H1 (cell line): Measurements from ENCODE around the gene HRH4. TPM values are rescaled to one million over a fixed set of nuclear protein-coding genes. Genes with fewer than 3 reads are reported as not detected.

Source experiments
- EP300 ChIP-seq, 2 experiments: IDR thresholded peaks; 1 replicate in 1 of 2; 2 replicates in 1 of 2; pipeline ENCODE4 v1.6.1; 2011 to 2012; ENCODE audit warnings: low read depth in 2 of 2, low read length in 2 of 2, mild to moderate bottlenecking in 2 of 2, borderline replicate concordance in 1 of 2, inconsistent platforms in 1 of 2, moderate library complexity in 1 of 2
- KDM4A ChIP-seq: IDR thresholded peaks from one replicate; pipeline ENCODE4 v1.7.1; 2012; ENCODE audit warnings: low read depth, mild to moderate bottlenecking, moderate library complexity, low read length, inconsistent platforms; ENCODE audit not compliant: severe bottlenecking
- polyA plus RNA-seq, 7 experiments: library from polyadenylated mRNA; depleted of rRNA in 3 of 7; stranded (reverse) in 5 of 7; unstranded in 2 of 7; fragments of >200 nt in 5 of 7; fragments of 200-250 nt in 2 of 7; gene quantifications; 1 replicate in 5 of 7; 2 replicates in 1 of 7; 4 replicates in 1 of 7; pipeline versions ENCODE4 v1.2.1 to v1.2.3, GENCODE V29; 2011 to 2013; ENCODE audit warnings: missing spikeins in 2 of 7, mixed read lengths in 2 of 7
- total RNA-seq: library from RNA; stranded (reverse); fragmentation: NEBNext Ultra II Directional; extraction: Animal tissue kit (Norgen Biotek cat#: 25700); gene quantifications from 2 replicates; pipeline ENCODE4 v1.2.1, GENCODE V29; 2021
- TF ChIP-seq, protein P1 (sequence below): IDR thresholded peaks from 2 replicates; pipeline ENCODE4 v1.6.1; 2012; ENCODE audit warnings: inconsistent platforms

Gene HRH4
- total and polyA plus RNA-seq, 2 of the 8 experiments (the other 6 are each of a cell fraction or from before 2014, with no cell fraction given), result 0.03 TPM; not detected in 1

DNA sequence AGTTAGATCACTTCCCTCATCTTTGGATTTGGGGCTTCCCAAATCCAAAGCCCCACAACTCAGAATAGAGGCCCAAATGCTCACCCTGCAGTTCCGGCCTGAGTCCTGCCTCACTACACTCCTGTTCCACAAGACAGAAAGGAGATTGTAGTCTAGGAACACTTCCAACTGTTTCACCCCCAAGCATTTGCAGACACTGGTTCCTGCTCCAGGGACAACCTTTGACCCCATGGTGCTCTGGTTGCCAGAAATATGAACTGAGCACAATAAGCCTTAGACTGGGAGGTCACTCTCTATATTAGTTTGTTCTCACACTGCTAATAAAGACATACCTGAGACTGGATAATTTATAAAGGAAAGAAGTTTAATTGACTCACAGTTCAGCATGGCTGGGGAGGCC lies 49.0 kb downstream of the HRH4 start (continued):
- TF ChIP-seq, protein P1, sequence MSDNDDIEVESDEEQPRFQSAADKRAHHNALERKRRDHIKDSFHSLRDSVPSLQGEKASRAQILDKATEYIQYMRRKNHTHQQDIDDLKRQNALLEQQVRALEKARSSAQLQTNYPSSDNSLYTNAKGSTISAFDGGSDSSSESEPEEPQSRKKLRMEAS, result no peak
- TF ChIP-seq KDM4A (no peak), EP300 (IDR thresholded peaks at IDR 0.05; ENCODE audit: borderline replicate concordance in 1 of 2, low read depth in 2 of 2, low read length in 2 of 2) (no peak)
